ENCODE results near the gene HDAC9. TPM values are rescaled to one million over a fixed set of nuclear protein-coding genes. Genes with fewer than 3 reads are reported as not detected.

Gene HDAC9
- total and polyA plus RNA-seq, 12 donors, result 2.6 to 23.1 (median 7.5) TPM

DNA sequence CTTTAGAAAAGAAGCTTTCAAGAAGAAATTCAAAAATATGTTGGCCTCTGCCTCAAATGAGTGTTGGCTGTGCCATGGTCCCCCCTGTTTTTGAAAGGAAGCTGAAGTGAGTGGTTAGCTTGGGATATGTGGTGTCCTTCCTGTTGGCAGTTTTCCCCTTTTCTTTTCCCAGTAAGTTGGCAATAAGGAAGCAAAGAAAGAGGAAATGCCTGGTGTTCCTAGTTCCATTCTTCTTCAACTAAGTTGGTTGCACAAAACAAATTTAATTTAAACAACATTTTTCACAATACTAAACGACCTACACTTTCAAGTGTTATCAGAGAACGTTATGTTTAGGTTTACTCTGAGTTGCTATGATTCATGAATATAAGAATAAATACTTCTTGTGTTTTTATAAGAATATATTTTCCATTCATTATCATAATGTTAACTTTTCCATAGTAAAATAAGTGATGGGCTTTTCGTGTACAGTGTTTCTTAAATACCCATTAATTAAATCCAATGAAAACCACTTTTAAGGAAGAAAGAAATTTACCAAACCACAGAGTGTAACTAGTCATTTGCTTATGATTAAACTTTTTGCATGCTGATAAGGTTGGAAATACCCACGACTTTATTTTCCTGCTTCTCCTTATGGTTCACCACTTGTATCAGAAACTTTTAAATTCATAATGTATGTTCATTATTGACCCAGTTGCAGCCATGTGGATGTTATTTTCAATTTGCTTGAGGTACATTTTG, 7.7 kb downstream of the HDAC9 start:
- DNase-seq, result no peak

DNA sequence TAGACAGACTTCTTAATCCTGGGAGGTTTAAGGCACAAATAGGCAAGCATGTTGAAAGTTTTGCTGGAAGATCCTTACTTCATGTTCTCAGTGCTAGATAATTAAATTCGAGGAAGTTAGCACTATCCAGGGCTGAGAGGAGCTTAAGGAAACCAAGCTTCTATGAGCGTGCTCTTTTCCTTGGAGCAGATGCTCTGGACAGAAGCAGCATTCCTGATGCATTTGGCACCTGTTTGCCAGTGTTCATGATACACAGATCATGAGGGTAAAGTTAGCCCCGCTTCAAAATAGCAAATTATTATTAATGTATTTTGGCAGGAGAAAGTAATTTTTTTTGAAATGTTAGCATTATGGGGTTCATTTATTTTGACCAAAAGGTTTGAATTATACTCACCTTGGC, 9.4 kb downstream of the HDAC9 start:
- DNase-seq, result no peak
- H3K4me1 ChIP-seq (replicated peaks in 1 of 2), result peaks cover 0 to 7% of the 10 kb centered on the region in 2 donors
- no peaks in the 10 kb centered on the region for H3K9me3 ChIP-seq (replicated peaks in 1 of 3)
- intact Hi-C loops (cut with DNase I), result no loop called here
- TF ChIP-seq, protein P1, sequence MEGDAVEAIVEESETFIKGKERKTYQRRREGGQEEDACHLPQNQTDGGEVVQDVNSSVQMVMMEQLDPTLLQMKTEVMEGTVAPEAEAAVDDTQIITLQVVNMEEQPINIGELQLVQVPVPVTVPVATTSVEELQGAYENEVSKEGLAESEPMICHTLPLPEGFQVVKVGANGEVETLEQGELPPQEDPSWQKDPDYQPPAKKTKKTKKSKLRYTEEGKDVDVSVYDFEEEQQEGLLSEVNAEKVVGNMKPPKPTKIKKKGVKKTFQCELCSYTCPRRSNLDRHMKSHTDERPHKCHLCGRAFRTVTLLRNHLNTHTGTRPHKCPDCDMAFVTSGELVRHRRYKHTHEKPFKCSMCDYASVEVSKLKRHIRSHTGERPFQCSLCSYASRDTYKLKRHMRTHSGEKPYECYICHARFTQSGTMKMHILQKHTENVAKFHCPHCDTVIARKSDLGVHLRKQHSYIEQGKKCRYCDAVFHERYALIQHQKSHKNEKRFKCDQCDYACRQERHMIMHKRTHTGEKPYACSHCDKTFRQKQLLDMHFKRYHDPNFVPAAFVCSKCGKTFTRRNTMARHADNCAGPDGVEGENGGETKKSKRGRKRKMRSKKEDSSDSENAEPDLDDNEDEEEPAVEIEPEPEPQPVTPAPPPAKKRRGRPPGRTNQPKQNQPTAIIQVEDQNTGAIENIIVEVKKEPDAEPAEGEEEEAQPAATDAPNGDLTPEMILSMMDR (IDR thresholded peaks at IDR 0.05), result no peak
- no peak for TF ChIP-seq POLR2A (IDR thresholded peaks at IDR 0.05)
- no peak overlapping the region for H3K4me3 ChIP-seq
- no peaks in the 10 kb centered on the region for H3K36me3 ChIP-seq (replicated peaks in 1 of 2)
- no peaks in the 10 kb centered on the region for H3K27me3 ChIP-seq
- WGBS, 4 donors, result 75 to 86% (median 83%) methylated on average over 3 of the region's 3 CpGs
- H3K27ac ChIP-seq, result no peak overlapping the region

More for the DNA sequence above, 7.7 kb downstream of the HDAC9 start:
- Histone ChIP-seq H3K27ac (no peak overlapping the region), H3K36me3 (replicated peaks in 1 of 2) (no peaks in the 10 kb centered on the region), H3K9me3 (replicated peaks in 1 of 3) (no peaks in the 10 kb centered on the region), H3K4me1 (replicated peaks in 1 of 2) (peaks cover 0 to 7% of the 10 kb centered on the region in 2 donors), H3K4me3 (no peak overlapping the region), H3K27me3 (no peaks in the 10 kb centered on the region)
- no peak for TF ChIP-seq POLR2A (IDR thresholded peaks at IDR 0.05)
- TF ChIP-seq, protein P1 (IDR thresholded peaks at IDR 0.05), result no peak
- intact Hi-C loops (cut with DNase I), result no loop called here
- WGBS, 4 donors, result 50 to 60% (median 56%) methylated on average over 4 of the region's 4 CpGs

DNA sequence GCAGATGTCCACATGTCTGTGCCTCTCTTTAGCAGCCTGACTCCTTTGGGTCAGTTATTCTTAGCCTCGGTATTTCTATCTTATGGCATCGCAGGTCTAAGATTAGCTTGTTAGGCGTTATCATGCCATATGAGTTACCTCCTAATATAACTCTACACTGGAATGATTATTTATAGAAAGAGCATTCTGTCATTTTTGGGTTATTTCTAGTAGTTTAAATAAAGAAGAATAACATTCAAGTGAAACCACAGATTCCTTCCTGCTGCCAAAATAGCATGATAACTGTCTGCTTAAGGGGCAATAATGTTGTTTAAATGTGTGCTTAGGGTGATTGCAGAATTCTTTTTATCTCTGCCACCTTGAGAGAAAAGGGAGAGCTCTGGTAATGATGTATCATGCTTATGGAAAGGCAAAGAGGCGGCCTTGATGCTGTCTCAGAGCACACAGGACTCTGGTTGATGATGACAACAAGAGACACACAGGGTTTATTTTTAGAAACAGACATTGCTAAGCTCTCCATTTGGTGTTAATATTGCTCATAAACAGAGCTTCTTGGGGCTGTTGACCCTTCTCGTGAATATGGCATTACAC, 10.4 kb downstream of the HDAC9 start:
- TF ChIP-seq POLR2A (IDR thresholded peaks at IDR 0.05), result no peak
- TF ChIP-seq, protein P1 (IDR thresholded peaks at IDR 0.05), result no peak
- WGBS, 4 donors, result 45 to 50% (median 48%) methylated on average over 5 of the region's 5 CpGs
- Histone ChIP-seq H3K4me1 (replicated peaks in 1 of 2) (peaks cover 0 to 7% of the 10 kb centered on the region in 2 donors), H3K27me3 (no peaks in the 10 kb centered on the region), H3K4me3 (no peak overlapping the region), H3K36me3 (replicated peaks in 1 of 2) (no peaks in the 10 kb centered on the region), H3K27ac (no peak overlapping the region), H3K9me3 (replicated peaks in 1 of 3) (no peaks in the 10 kb centered on the region)
- intact Hi-C loops (cut with DNase I), result no loop called here
- DNase-seq, result peak in 1 of 7 donors; percentile 12

DNA sequence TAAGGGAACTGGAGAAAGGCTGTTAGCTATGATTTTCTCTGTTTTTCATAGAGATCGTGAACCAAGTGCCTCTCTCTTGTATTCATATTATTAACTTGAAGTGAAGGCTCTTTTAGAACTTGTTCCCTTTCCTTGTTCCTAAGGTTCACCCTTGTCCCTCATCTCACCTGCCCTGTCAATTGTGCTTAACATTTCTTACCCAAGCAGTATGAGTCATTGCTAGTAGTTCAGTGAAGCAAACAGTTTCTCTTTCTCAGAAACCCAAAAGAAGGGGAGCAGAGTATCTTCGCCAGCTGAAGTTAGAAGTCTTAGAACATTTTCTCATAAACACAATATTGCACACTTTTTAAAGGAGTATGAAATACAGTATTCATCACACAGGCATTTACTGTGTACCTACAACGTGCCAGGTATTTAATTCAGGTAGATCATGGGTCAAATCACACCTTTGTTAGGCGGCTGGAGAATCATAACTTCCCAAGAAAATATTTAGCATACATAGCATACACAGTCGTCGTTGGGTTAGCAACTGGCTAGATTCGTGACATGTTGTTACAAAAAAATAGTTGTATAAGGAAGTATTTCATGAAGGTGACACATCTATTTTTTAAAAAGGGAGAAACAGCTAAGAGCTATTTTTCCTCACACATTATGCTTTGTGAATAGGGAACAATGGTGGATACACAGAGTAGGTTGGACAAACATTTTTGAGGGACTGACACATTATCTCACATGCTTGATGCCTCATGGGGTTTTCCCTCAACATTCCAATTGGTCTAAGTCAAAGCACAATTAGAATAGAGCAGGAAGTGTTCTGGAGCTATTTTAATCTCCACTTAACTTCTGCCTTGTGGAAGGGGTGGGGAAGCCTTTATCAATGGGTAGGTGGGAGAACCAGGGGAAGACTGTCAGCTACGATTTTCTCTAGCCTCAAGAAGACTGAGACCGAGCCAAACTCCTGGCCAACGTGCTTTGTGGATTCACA, 13.2 kb downstream of the HDAC9 start:
- H3K9me3 ChIP-seq (replicated peaks in 1 of 3), result no peaks in the 10 kb centered on the region
- intact Hi-C loops (cut with DNase I), result no loop called here
- H3K4me3 ChIP-seq, result no peak overlapping the region
- DNase-seq, result no peak
- 73 to 82% (median 79%) methylated on average over 10 of the region's 10 CpGs for WGBS, 4 donors
- H3K4me1 ChIP-seq (replicated peaks in 1 of 2), result peaks cover 0 to 7% of the 10 kb centered on the region in 2 donors
- H3K27ac ChIP-seq, result no peak overlapping the region
- no peaks in the 10 kb centered on the region for H3K36me3 ChIP-seq (replicated peaks in 1 of 2)
- no peak for TF ChIP-seq POLR2A (IDR thresholded peaks at IDR 0.05)
- TF ChIP-seq, protein P1 (IDR thresholded peaks at IDR 0.05), result no peak
- H3K27me3 ChIP-seq, result no peaks in the 10 kb centered on the region

Measured in adrenal gland (tissue), 12 donors.